ENCODE results near the gene FAM161B.
"Not testable (repeated sequence)": the region's sequence is repeated elsewhere in the genome, so short reads cannot be mapped to it uniquely, and the experiment has no call there.

FAM161B gene, protein sequence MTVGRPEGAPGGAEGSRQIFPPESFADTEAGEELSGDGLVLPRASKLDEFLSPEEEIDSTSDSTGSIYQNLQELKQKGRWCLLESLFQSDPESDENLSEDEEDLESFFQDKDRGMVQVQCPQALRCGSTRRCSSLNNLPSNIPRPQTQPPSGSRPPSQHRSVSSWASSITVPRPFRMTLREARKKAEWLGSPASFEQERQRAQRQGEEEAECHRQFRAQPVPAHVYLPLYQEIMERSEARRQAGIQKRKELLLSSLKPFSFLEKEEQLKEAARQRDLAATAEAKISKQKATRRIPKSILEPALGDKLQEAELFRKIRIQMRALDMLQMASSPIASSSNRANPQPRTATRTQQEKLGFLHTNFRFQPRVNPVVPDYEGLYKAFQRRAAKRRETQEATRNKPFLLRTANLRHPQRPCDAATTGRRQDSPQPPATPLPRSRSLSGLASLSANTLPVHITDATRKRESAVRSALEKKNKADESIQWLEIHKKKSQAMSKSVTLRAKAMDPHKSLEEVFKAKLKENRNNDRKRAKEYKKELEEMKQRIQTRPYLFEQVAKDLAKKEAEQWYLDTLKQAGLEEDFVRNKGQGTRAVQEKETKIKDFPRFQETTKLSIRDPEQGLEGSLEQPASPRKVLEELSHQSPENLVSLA

DNA sequence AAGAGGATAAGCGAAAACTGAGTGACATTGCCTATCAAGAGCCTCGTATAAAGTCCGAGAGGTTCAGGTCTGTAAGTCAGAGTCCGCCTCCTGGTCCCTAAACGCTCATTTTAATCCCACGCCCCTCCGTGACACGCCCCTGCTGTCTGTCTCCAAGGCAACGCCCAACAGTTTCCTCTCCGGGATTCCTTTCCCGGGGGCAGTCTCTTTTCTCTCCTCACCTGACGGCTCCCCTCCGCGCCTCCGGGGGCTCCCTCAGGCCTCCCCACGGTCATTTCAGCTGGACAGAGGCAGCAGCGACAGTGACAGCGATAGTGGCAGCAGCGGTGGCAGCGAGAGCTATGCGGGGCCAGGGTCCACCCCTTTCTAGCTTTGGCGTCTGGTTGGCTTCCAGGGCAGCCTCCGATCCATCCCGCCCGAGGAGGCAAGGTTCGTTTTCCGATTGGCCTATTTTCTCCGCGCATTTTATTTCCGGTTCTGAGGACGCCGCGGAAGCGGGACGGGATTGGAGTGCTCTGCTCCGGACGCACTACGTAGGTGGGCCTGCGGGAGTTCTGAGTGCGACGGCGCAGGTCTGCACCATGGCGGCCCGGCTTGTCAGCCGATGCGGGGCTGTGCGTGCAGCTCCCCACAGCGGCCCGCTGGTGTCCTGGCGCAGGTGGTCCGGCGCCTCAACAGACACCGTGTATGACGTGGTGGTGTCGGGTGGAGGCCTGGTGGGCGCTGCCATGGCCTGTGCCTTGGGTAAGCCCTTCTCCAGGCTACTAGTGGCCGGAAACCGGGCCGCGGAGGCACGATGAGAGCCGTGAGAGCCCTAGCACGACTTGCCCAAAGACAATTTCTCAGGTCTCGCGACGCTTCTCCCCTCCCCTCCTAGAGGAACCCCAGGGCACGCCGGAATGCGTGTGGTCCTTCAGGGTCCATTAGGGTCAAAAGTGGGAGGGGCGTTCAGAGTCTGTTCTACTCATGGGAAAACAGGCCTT, at the start of gene FAM161B, which contains the start of gene COQ6:
FAM161B (minus strand) TSS at position 343 of the 983 bp plus-strand sequence; CDS start at position 275, 68 bp downstream.
COQ6 (plus strand) TSS at position 551 of the 983 bp plus-strand sequence; CDS start at position 582, 31 bp downstream.
- peak; percentile 93 for DNase-seq

DNA sequence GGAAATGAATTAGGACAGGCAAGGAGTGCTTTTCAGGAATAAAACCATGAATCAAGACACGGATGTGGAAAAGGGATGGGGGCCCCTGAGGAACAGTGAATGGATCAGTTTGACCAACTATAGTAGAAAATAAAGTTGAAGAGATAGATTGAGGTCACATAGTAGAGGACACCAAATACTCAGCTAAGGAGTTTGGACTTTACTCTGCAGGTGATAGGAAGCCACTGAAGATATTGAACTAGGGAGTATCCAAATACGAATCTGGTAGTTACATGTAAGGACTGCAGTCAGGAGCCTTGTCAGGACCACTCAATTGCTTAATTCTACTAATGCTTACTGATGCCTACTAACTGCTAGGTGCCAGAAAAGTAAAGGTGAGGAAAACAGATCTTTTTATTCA, 48.8 kb upstream of the FAM161B start:
- no peak for DNase-seq

DNA sequence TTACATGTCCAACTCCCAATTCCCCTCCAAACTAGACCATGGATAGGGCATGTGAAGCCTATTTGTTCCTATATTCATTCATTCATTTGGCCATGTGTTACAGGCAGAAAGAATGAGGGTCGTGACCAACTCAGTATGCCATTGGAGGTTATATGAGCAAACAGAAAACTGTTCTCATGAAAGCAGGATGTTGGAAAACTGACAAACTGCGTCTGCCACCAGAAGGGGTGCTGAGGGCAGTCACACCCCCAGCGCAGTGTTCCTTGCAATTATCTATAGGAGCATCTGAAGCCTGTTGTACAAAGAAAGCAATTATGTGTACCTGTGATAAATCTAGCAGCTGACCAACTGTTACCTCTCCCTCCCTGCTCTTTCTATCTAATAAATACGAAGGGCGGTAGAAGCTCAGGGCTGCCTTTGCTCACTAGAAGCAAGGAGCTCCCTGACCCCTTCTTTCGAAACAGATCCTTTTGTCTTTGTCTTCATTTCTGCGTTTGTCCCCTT, 48.1 kb upstream of the FAM161B start:
- DNase-seq, result no peak

DNA sequence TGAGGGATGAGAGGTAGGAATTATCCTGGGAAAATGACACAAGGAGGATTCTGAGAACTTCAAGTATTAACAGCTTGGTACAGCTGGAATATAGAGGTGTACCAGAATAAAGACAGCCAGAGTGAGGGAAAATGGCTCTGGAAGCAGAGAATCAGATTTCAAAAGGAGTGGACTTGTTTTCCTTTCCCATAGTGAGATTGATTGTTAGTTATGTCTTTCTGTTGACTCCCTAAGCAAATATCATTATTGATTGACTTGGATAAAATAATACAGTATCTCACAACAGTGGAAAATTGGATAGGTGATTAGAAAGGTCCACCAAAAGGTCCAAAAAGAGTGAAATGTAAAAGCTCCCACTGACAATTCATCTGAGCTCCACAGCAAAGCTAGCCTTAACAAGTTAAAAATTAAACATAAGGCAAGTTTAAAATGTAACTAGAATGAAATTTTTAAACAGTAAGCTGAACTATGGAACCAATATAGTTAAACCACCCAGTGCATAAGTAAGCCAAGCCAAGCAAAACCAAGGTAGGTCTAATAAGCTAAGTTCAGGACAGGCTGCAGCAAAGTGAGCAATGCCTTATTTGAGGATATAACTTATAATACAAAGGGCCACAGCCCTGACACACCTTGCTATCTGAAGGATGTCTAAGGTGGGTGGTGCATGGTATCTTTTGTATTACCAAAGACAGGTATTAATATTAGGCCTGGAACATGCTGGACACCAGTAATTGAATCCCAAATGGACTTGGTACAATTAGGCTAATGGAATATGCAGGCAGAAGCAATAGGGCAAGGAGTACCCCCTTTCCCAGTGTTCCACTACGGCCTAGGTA, 47.4 kb upstream of the FAM161B start:
- DNase-seq, result no peak

DNA sequence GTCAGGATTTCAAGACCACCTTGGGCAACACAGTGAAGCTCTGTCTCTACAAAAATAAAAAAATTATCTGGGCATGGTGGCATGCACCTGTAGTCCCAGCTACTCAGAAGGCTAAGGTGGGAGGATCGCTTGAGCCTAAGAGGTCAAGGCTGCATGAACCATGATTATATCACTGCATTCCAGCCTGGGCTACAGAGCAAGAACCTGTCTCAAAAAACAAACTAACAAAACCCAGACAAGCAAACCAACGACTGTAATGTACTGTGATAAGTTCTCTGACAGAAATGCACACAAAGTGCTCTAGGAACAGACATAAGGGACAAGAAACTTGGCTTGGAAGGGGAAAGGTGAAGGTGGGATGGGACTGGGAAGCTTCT, 46.8 kb upstream of the FAM161B start:
- no peak for DNase-seq

DNA sequence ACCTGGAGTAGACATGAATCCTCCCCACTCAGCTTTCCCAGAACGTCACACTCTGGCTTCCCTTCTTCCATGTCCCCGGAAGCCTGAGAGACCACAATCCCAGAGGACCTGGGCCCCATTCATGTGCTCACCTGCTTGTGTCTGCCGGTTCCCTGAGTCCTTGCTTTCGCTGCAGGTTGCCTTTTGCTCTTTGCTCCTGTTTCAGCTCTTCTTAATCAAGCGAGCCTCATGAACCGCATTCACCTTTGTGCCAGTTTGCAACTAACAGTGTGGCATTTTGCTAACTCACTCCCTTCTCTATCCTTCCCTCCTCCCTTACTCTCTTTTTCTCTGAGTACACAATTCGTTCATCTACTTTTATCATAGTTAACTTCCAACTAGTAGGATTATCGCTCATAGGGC, 46.1 kb upstream of the FAM161B start:
- DNase-seq, result no peak

DNA sequence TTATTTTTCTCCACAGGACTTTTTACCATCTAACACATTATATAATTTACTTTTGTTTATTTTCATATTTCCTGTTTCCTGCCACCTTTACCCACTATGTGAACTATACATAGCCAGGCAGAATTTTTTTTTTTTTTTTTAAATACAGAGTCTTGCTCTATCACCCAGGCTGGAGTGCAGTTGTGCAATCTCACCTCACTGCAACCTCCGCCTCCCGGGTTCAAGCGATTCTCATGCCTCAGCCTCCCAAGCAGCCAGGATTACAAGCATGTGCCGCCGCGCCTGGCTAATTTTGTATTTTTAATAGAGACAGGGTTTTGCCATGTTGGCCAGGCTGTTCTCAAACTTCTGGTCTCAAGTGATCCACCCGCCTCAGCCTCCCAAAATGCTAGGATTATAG, 45.0 kb upstream of the FAM161B start:
- not testable (repeated sequence) for DNase-seq

DNA sequence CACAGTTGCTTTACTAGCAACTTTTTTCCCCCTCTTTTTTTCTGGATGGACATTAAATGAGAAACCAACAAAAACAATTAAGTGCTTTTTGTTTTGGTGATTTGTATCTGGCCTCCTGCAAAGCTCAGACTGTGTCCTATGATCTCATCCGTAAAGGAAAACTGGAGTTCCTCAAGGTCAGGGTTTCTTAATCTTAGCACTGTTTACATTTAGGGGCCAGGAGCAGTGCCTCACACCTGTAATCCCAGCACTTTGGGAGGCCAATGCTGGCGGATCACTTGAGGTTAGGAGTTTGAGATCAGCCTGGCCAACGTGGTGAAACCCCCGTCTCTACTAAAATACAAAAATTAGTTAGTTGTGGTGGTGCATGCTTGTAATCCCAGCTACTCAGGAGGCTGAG, 41.2 kb upstream of the FAM161B start:
- no peak for DNase-seq

DNA sequence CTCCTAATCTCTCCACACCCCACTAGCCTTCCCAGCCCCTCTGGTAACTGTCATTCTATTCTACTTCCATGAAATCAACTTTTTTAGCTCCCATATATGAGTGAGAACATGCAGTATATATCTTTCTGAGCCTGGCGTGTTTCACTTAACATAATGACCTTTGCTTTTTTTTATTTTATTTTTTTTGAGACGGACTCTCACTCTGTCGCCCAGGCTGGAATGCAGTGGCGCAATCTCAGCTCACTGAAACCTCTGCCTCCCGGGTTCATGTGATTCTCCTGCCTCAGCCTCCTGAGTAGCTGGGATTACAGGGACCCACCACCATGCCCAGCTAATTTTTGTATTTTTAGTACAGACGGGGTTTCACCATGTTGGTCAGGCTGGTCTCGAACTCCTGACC, 38.8 kb upstream of the FAM161B start:
- DNase-seq, result not testable (repeated sequence)

DNA sequence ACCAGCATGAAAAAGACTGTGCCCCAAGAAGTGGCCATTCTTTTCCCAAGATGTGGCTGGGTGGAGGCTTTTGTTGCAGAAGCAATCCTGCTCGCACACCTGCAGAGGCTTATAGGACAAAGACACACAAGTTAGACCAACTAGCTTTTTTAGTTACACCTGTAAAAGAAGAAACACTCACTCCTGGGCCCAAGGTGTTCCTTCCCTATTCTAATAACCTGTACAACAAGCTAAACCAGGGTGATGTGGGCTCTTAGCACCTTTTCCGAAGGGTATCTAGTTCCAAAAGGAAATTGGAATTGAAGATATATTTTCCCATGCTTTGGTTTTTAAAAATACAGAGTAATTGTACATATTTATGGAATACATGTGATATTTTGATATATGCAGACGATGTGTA, 38.2 kb upstream of the FAM161B start:
- DNase-seq, result no peak

DNA sequence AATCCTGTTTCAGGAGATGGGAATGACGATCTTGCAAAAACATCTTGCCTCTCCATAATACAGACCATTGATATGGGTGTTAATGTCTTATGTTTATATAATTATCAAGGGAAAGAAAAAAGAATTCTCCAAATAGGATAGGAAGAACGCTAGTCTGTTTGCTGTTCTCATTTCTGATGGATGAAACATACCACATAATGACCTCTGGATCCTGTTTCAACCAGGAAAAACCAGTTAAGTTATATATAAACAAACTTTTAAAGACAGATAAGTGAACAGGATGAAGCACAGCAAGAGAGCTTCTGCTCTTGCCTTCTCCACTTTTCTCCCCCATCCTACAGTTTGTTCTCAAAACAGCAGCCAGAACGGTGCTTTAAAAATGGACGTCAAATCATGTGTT, 28.0 kb upstream of the FAM161B start:
- DNase-seq, result no peak

DNA sequence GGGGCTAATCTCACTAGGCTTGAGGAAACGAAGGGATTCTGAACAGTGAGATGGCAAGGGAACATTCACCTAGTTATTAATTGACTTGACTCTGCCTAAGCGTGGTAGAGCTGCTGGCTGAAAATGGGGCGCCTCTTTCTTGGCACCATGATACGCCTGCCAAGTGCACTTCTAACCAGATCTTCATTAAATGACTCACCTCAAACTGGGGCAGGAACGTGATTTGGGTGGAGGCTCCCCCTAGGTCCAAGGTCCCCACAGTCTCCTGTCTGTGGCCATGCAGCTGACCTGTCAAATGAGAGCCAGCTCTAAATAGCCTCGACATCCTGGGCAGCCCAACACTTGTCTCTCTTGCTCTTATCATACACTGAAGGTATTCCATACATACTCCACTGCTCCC, 26.2 kb upstream of the FAM161B start:
- no peak for DNase-seq

DNA sequence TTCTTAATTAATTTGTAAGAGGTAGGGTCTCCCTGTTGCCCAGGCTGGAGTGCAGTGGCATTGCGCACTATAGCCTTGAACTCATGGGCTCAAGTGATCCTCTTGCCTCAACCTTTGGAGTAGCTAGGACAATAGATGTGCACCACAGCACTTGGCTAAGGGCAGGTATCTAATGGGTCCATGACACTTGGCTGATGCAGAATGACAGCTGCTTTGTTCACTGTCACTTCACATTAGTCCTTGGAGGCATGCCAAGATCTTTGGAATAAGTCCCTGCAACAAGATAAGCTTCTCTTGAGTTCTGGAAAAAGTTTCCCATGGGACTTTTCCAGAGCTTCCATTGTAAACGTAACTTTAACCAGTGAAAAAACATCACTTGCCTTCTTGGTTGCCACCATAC, 23.6 kb upstream of the FAM161B start:
- no peak for DNase-seq

DNA sequence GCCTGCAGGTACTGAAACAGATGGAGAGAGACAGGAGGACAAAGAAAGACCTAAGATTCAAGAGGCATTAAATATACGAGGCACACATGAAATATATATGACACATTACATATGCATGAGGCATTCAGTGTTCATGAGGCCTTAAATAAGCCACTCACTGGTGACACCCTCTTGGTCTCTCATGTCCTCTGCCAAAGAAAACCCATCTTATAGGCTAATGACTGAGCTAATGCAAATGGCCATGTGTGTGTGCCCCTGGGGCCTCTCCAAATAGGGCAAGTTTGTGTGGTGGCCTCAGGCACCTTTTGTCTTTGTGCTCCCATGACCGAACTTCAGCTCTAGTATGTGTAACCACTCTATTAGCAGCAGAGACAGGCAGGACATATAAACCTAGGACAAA, 19.0 kb upstream of the FAM161B start:
- no peak for DNase-seq

DNA sequence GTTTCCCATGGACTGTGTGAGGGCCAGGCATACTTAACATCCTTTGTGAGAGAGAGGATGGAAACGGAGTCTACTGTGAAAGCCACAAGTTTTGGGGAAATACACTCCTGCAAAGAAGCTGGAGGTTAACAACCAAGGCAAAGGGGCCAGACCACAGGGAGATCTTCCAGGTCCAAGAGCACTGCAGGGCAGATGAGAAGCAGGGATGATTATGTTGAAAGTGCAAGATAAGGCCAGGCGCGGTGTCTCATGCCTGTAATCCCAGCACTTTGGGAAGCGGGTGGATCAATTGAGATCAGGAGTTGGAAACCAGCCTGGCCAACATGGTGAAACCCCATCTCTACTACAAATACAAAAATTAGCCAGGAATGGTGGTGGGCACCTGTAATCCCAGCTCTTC, 15.3 kb upstream of the FAM161B start:
- no peak for DNase-seq

DNA sequence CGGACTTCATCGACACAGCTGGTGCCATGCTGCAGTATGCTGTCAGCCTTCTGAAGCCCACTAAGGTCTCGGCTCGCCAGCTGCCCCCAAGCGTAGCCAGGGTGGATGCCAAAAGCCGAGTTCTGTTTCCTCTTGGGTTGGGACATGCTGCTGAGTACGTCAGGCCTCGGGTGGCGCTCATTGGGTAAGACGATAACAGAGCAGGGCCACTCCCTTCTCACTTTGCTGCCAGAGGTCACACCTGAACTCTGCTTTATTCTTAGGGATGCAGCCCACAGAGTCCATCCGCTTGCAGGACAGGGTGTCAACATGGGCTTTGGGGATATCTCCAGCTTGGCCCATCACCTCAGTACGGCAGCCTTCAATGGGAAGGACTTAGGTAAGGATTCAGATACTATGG, 11.3 kb upstream of the FAM161B start:
- DNase-seq, result no peak

DNA sequence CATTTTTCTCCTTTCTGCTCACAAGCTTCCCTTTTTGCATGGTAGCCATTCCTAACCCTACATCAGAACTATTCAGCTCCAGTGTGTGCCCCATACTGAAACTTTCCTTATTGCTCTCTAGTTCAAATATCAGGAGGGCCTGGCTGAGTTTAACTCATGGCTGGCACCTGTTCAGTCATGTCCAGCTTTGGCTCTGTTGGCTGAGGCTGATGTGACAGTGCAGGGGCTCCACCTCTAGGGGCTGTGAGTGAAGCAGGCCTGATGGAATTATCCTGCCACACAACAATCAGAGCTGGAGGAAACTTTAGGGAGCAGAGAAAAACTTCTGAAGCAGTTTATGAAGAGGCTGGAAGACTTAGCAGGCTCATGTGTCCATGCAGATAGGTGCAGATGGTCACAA, 8.7 kb upstream of the FAM161B start:
- no peak for DNase-seq

DNA sequence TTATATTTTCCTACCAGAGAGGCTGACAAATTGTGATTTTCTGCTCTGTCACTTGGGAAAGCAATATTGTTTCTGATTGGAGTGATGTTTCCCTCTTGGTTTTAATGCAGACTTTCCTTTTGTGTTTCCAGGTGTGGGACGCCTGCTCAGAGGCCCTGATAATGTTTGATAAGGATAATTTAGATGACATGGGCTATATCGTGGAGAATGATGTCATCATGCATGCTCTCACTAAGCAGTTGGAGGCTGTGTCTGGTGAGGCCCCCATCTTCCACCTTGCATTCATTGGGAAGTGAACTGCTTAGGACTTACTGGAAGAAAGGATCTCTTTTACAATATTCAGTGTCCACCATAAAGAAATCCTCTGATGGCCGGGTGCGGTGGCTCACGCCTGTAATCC, 5.8 kb upstream of the FAM161B start:
- no peak for DNase-seq

DNA sequence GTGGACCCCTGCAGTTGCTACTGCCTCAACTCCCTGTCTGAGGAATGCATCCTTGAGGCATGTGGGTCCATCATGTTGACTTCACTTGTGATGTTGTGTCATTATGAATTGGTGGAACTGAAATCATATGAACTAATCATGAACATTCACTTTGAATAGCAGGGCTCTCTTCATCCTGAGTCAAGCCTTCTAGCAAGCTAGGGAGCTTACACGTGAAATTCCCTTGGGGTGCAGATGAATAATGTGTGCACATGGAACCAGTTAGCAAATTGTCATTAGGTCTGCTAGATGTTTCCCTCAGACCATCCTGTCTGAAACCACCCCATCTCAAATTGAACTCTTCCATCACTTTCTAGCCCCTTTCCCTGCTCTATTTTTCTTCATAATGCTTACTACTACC, 3.8 kb upstream of the FAM161B start:
- no peak for DNase-seq

DNA sequence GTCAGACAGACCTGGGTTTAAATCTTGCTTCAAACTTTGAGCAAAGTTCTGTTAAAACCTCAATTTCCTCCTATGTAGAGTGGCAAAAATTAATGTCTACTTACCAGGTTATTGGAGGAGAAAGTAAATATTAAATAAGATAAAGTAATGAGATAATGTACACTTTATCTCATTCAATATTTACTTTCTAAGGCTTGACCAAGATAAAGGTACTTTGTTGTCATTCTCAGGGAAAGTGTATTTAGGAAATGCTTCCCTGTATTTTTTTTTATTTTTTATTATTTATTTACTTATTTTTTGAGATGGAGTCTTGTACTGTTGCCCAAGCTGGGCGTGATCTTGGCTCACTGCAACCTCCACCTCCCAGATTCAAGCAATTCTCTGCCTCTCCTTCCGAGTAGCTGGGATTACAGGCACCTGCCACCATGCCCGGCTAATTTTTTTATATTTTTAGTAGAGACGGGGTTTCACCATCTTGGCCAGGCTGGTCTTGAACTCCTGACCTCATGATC, 4.7 kb downstream of the FAM161B start:
- no peak for DNase-seq

DNA sequence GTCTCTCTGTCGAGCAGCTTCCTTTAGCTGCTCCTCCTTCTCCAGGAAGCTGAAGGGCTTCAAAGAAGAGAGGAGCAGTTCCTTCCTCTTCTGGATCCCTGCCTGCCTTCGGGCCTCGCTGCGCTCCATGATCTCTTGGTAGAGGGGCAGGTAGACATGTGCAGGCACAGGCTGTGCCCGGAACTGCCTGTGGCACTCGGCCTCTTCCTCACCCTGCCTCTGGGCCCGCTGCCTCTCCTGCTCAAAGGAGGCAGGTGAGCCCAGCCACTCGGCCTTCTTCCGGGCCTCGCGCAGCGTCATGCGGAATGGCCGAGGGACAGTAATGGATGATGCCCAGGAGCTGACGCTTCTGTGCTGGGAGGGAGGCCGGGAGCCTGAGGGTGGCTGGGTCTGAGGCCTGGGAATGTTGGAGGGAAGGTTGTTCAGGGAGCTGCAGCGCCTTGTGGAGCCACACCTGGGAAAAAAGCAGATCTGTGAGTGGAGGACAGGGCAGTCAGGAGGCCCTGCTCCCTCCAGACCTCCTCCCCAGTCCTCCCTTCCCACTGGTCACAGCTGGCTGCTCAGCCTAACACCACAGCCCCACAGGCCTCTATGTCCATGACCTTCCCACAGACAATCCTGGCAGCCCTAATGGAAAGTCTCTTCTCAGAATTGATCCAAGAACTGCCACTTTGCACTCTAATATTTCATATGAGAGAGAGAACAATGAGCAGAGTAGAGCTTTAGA, 5.3 kb downstream of the FAM161B start:
- no peak for DNase-seq

Measured in DMS 273 treated with DMSO at 0.1 percent for 48 hours (cell line).